GM18498 (cell line): Measurements from ENCODE around the gene KRTAP1-3.
"Not testable (repeated sequence)": the region's sequence is repeated elsewhere in the genome, so short reads cannot be mapped to it uniquely, and the experiment has no call there.

Source experiments
- ATAC-seq: cut with Tn5 transposase; IDR thresholded peaks from one replicate; pipeline ENCODE4 v1.9.1; 2021; ENCODE audit warnings: mild to moderate bottlenecking, moderate library complexity; ENCODE audit not compliant: unreplicated experiment

The KRTAP1-3 gene

DNA sequence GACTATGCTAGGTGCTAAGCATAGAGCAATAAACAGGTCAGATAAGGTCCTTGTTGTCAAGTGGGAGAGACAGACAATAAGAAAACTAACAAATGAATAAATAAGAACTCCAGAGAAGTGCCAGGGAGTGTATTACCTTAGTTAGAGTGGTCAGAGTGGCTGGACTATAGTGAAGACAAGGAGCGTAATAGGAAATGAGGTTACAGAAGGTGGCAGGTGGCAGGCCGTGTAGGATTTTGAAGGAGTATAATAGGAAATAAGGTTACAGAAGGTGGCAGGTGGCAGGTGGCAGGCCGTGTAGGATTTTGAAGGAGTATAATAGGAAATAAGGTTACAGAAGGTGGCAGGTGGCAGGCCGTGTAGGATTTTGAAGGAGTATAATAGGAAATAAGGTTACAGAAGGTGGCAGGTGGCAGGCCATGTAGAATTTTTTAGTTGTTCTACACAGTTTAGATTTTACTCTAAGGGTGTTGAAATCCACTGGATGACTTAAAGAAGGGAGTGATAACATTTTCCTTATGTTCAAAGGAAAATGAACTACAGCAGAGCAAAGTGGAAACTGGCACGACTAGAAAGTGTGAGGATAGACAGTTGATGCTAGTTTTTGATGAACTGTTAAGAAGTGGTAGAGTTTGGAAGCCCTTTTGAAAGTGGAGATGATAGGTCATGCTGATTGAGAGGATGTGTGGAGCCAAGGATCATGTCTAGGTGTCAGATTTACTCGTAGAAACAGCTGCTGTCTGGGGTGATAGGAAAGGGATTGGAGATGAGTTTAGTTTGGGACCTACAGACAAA lies 22.2 kb downstream of the KRTAP1-3 start:
- no peak for ATAC-seq

GRCh38 chr17:41010441-41010840 lies 24.2 kb downstream of the KRTAP1-3 start:
- no peak for ATAC-seq

DNA sequence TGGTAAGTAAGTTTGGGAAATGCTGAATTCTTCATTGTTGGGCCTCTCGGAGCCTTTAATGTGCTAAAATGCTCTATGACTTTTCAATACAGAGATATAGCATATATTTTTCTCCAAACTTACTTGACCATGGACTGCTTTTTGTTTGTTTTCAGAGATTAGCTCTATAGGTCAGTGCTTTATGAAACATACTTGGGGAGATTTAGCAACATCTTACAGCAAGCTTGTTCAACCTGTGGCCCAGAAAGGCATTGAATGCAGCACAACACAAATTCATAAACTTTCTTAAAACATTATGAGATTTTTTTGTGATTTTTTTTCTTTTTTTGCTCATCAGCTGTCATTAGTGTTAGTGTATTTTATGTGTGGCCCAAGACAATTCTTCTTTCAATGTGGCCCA lies 24.7 kb downstream of the KRTAP1-3 start:
- no peak for ATAC-seq

GRCh38 chr17:41009301-41009760 lies 25.3 kb downstream of the KRTAP1-3 start:
- ATAC-seq = no peak

DNA sequence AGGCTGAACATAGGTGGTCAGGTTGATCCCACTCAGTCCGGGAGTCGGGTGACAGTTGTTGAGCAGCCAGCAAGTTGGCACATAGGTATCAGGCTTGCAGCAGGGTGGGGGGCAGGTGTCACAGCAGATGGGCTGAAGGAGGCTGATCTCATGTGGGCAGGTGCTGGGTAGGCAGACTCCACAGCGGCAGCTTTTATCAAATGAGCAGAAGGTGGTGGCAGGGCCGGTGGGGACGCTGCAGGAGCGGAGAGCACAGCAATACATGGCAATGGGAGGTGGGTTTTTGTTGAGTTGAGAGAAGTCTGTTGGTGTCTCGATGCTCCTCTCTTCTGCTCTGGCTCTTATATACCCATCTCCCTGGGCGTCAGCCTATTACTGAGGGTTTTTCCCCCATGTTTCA lies 25.9 kb downstream of the KRTAP1-3 start, which contains the start of gene KRTAP3-1:
Gene KRTAP3-1, minus strand, starts transcription at position 318 of the 400 bp plus-strand sequence. Its CDS starts 54 bp downstream, at position 264.
- ATAC-seq = no peak

- no peak for ATAC-seq
Measured at GRCh38 chr17:41004397-41004796, 30.3 kb downstream of the KRTAP1-3 start.

GRCh38 chr17:41003926-41004325 lies 30.7 kb downstream of the KRTAP1-3 start:
- no peak for ATAC-seq

DNA sequence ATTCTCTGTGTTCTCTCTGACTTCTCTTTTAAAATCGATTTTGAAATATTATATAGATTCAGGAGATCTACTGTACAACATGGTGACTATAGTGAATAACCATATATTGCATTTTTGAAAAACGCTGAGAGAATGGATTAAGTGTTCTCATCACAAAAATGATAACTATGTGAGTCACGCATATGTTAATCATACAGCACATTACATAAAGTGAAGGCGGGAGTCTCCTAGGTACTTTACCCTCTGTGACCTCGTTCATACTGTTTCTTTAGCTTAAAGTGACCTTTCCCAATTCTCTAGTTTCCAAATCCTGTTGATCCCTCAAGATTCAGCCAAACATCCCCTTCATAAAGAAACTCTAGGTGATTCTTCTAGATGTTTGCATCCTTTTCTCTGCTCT lies 31.9 kb downstream of the KRTAP1-3 start:
- ATAC-seq = no peak

GRCh38 chr17:41001795-41002194 lies 32.9 kb downstream of the KRTAP1-3 start:
- no peak for ATAC-seq

- not testable (repeated sequence) for ATAC-seq
Measured at GRCh38 chr17:40999563-40999962, 35.1 kb downstream of the KRTAP1-3 start, which contains the start of gene KRTAP3-2. TSS of gene KRTAP3-2 (minus strand) at chr17:40999906. CDS start at chr17:40999853, 53 bp downstream.

DNA sequence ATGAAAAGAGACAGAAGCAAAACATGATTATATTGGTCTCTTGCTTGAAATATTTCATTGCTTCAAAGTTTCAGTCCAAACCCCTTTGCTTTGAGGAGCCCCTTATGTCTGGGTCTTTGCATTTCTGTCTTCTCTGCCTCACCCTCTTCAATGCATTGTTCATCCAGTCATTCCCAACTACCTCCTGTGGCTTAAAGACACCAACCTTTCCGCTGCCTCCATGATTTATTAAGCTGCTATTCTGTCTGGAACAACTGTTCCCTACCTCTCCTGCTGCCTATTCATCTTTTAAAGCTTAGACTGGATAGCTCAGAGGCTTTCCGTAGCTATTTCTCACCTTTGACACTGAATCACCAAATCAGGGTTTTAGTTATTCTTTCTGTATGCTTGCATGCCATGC lies 37.3 kb downstream of the KRTAP1-3 start:
- ATAC-seq = no peak

DNA sequence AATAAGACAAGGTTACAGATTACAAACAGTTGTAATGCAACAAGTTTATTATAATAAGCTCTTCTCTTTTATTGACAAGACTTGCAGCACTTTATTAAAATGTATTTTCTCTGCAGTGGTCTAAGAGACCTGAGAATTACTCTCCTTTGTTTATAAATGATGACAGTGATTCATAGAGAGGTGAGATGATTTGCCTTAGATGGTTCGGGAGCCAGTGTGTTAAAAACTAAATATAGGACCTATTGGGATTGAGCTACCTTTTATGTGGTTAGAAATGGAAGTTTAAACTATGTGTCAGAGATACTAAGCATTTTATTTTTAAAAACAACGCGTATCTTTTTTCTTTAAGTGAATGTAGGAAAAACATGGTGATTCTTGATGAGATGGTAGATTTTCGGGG lies 37.8 kb downstream of the KRTAP1-3 start:
- ATAC-seq = no peak

- no peak for ATAC-seq
Measured at GRCh38 chr17:40995116-40995515, 39.6 kb downstream of the KRTAP1-3 start.

- ATAC-seq = no peak
Measured at GRCh38 chr17:40993839-40994238, 40.8 kb downstream of the KRTAP1-3 start, which contains the start of gene KRTAP3-3. TSS of gene KRTAP3-3 (minus strand) at chr17:40994164. CDS start at chr17:40994097, 67 bp downstream.

GRCh38 chr17:40993084-40993483 lies 41.6 kb downstream of the KRTAP1-3 start:
- ATAC-seq = no peak

GRCh38 chr17:40992666-40993065 lies 42.0 kb downstream of the KRTAP1-3 start:
- ATAC-seq = no peak

- no peak for ATAC-seq
Measured at GRCh38 chr17:40986920-40987319, 47.8 kb downstream of the KRTAP1-3 start.

DNA sequence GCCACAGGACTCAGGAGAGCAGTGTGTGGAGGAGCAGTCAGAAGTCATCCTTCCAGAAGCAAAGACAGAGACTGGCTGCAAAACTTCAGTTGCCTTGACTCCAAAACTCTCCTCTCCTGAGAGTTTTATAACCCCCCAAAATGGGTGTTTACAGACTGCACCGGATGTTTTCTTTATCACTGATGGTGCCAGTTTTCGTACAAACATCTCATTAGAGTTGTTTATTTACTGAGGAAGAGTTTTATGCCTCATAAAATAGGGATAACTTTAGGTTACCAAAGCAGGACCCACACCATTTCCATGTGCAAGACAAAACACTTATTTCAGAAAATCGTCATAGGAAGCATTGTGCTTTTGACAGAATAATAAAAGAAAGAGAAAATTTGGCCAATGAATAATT lies 50.4 kb downstream of the KRTAP1-3 start, which contains the start of gene KRT40:
Gene KRT40, minus strand, starts transcription at position 101 of the 400 bp plus-strand sequence. Its CDS starts 53 bp downstream, at position 48.
- no peak for ATAC-seq
